Measurements from ENCODE around the gene CHID1.

The CHID1 gene

DNA sequence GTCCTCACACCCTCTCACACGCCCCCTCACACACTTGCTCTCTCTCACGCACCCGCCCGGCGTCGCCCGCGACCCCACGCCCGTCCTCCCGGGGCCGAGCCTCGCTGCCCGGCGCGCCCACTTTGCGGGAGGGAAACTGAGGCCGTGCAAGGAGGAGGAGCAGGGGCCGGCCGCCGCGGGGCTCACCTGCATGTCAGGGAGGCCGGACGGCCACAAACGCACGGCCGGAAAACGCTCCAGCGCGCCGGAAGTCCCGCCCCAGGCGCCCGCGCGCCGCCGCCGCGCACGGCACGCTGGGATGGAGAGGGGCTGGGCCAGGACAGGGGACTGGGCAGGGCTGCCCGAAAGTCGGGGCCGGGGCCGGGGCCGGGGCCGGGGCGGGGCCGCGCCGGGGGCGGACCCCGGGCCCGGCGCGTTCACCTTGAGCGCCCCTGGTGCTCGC is at the start of gene CHID1:
Gene CHID1 (minus strand): TSS at position 222 of the 442 bp plus-strand sequence. CDS start 5,994 bp downstream, outside the sequence.
- DNase-seq, result peak; percentile 95

DNA sequence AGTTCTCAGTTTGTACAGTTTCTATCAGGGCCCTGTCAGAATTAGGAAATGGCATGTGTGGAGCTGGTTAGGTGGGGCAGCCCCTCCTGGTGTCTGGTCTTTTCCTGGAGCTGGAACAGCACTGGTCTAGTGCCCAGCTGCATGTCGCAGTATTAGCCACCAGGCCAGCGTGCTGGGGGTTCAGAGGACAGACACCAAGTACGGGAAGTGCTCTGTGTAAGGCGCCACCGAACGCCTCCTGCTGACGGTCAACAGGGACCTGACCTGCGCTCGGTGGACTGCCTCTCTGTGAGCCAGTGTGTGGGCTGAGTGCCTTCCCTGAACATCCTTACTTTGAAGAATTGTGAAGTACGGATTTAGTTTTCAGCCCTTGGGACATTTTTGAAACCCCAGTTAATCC is 49.0 kb upstream of the CHID1 start:
- no peak for DNase-seq

DNA sequence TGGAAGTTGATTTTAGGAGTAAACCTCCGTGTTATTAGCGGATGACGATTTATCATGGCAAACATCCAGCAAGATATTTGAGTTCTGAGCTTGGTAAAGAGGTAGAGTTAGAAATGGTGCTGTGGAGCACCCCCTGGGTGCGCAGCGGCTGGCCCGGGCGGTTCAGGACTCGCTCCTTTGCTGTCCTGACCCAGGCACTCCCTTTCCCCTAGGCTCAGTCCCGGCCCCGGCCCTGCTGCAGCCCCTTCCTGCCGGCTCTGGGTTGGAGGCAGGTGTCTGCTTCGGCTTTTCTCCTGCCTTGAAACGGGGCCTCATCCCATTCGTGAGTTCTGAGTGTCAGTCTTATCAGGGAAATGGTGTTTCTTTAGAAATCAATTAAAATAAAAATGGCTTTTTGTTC is 48.4 kb upstream of the CHID1 start:
- DNase-seq, result no peak

DNA sequence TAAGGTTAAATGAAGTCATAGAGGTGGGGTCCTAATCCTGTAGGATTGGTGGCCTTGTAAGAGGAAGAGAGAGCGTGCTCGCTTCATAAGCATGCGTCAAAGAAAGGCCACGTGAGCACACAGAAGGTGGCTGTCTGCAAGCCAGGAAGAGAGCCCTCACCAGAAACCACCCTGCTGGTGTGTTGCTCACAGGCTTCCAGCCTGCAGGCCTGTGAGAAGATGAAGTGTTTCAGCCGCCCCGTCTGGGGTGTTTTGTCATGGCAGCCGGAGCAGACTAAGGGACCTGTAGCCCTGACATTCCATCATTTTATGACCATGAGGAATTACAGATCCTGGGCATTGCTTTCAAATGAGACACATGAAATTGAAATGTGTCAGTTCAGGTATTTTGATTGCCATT is 47.5 kb upstream of the CHID1 start:
- DNase-seq, result no peak

DNA sequence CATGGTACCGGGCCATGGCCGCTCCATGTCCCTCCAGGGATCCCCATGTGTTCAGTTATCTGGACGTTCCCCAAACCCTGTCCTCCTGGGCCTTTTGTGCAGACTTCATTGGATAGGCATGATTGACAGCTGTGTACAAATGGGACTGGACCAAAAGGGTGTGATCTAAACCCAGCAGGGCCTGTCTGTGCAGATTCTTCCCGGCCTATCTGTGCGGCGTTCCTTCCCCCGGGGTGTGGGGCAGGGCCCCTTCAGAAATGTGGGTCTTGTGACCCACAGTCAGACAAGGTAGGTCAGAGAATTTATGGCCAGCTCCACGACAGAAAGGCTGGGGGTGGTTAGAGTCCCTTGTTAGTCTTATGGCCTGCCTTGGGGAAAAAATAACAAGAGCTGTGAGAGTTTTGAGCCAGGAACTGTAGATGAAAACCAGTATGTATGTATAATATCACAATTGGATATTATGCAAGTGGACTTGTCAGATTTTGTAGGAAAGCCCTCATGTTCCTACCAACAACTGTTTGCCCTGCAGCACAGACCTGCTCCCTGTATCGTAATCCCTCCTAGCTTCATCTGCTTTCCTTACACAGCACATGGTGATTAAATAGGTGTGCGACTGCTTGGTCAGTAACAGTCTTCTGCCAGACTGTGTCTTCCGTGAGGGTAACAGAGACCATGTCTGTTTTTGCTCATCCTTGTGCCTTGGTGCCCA is 46.8 kb upstream of the CHID1 start:
- no peak for DNase-seq

DNA sequence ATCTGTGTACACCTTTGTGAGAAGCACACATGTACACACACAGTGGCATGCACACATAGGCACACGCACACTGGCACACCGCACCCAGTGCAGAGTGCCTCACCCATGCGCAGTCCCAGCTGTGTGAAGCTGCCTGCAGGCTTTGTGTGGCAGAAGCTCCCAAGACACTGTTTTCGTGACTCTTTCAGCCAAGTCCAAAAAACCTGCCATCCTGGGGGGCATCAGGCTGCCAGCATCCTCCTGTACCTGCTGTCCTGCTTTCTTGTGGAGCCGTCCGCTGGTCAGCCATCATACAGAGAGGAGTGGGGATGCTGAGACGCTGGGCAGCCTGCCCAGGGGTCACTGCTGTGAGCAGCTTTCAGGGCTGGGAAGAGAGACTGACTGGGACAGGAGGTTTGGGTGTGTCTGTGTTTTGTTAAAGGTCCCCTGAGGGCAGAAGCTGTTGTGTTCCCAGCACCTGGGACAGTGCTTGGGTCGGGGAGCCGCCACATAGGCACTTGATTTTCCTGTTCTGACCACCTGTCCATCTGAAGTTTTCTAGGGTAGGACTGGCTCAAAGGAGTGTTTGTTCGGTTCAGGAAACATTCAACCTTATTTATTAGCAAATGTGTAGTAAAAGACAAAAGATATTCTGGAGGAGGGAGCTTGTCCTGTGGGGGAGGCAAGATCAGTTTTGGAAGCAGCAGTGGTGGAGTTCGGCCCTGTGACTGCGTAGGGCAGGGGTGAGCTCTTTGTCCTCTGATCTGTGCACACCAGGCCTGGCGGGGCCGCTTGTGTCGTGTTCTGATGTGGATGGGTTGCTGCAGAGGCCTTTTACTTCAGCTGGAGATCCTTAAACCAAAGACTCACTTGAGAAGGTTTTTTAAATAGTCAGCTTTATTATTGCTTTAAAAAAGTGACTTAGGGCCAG is 44.8 kb upstream of the CHID1 start:
- DNase-seq, result no peak

DNA sequence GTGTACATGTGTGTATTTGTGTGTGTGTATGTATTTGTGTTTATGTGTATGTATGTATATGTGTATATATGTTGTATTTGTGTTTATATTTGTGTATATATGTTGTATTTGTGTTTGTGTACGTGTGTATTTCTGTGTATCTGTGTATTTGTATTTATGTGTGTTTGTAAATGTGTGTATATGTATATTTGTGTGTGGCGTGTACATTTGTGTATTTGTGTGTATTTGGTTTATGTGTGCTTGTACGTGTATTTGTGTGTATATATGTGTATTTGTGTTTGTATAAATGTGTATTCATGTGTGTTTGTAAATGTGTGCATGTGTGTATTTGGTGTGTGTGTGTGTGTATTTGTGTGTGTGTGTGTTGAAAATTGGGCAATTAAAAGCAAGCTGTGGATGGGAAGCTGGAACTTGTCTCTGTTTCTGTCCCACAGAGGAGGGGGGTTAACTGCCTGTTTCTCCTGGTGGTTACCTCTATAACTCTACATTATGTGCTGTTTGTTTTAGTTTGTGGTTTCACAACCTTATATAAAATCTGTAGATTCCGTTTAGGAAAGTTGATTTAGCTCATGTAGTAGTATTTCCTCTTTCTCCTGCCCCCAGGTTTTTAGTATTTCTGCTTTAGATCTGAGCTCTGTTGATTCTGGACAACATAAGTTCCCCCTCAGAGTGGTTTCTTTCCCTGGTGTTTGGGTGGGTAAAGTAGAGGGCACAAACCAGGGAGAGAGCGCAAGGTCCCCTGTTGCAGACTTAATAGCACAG is 44.0 kb upstream of the CHID1 start:
- no peak for DNase-seq

DNA sequence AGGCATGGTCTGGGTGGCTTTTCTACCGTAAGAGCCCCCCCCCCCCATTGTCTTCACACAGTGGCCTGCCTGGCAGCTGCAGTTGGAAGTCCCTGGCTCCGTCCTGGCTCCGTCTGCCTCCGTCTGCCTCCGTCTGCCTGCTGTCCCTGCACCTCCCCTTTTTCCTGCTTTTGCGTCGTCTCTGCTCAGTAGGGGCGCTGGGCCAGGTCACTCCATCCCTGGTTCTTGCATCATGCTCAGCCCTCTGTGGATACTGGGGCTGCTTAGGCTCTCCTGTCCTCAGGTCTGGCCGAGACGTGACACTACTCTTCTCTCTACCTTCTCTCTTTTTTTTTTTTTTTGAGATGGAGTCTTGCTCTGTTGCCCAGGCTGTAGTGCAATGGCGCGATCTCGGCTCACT is 42.9 kb upstream of the CHID1 start:
- DNase-seq, result no peak

DNA sequence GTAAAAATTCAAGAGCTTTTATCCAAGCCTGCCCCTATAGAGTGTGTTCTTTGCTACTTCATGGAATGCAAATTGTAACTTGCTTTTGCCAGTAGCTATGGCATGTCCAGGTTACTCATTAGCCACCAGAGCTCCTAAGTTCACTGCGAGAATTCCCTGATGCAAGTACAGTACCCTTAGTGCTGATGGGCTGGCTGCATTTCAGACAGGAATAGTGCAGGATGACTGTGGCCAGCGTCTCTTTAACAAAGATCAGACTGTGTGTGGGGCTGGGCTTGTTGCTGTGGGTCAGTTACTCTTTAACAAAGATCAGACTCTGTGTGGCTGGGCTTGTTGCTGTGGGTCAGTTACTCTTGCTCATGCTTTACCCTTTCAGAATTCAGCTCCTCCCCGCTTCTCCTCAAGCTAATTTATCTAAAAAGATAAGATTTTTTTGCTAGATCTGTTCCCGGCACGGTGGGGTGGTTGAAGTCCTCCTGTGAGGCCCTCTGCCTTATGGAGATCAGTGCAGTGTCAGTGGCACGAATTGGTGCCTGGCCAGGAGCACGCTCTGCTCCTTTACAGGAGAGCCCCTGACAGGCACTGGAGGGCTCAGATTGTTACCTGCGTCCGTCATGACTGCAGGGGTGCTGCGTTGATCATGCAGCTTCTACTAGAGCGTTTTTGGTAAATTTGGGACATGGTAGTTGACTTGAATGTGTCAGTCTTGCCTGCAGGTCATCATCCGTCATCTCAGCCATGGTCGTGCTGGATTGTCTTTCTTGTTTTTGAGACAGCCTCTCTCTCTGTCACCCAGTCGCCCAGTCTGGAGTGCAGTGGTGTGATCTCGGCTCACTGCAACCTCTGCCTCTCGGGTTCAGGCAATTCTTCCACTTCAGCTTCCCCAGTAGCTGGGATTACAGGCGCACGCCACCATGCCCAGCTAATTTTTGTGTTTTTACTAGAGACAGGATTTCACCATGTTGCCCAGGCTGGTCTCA is 42.1 kb upstream of the CHID1 start:
- DNase-seq, result no peak

DNA sequence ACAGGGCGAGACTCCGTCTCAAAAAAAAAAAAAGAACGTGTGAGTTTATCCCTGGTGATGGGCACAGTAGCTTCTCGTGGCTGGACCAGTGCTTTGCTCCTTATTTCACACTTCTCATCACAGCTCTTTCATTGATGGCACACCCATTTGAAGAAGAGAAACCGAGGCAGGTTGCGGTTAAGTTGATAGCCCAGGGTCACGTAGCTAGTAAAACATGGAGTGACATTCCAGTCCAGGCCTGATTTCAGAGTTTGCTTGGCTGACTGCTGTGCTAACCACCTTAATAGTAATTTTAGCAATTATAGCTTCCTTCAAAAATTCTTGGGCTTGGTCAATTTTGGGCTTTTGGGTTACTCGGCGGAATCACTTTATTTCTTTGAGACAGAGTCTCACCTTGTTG is 40.9 kb upstream of the CHID1 start:
- no peak for DNase-seq

DNA sequence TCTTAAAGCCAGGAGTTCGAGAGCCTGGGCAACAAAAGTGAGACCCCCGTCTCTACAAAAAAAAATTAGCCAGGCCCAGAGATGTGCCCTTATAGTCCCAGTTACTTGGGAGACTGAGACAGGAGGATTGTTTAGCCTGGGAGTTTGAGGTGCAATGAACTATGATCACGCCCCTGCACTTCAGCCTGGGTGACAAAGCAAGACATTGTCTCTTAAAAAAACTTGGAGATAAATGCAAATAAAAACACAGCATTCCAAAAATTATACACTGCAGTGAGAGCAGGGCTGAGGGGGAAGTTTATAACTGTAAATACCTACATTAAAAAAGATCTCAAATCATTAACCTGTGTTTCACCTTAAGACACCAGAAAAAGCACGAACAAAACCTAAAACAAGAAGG is 37.1 kb upstream of the CHID1 start:
- DNase-seq, result no peak

DNA sequence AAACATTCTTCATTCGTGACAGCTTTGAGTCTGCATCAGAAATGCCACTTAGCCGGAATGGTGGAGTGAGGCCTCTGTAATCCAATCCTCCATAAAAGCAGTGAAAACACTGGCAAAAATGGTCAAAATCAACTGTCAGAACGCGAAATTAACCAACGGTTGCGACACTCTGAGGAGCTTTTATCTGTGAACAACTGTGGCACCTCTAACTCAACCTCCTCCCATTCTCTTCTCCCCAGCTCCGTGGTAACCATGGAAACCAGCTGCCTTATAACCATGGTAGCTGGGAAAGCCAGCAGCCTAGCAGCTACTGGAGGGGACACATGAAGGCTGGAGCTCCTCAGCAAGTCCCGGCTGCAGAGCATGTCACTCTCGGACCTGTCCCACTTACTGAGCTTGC is 35.4 kb upstream of the CHID1 start:
- no peak for DNase-seq

DNA sequence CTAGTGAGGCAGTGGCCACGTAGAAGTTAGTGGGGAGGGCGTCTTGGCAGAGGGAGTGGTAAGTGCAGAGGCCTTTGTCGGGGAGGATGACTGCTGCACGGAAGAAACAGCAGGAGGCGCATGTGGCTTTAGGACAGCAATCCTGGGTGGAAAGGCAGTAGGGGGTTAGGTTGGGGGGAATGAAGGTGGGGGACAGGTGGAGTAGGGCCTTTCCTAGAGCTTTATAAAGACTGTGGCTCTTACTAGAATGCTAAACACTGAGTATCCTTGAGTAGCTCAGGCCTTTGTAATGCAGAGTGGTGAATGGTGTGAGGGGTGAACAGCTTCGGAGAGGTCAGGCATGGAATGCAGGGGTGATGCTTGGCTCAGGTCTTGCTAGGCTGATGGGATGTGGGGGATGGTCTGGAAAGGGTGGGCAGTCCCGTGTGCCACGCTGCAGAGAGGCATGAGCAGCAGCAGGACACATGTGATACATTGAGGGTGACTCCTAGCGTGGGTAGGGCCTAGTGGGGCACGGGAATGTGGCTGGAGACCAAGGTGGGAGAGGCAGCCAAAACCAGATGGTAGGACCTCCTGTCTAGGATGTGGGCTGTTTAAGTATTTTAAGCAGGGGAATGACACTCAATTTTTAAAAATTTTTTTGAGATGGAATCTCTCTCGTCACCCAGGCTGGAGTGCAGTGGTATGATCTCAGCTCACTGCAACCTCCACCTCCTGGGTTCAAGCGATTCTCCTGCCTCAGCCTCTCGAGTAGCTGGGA is 34.3 kb upstream of the CHID1 start:
- no peak for DNase-seq

DNA sequence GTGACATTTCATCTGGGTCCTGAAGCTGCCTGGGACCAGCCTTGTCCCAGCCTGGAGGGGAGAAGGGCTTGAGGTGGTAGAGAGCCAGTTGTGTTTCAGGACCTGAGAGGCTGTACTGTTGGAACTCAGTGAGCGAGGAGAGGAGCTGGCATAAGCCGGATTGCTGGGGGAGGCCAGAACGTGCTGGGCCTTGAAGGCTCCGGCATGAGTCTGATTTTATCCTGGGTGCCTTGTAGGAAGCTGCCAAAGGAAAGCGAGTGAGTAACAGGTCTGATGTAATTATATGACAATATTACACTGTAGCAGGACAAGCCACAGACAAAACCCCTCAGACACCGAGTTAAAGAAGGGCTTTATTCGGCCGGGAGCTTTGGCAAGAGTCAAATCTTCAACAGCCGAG is 32.2 kb upstream of the CHID1 start:
- no peak for DNase-seq

DNA sequence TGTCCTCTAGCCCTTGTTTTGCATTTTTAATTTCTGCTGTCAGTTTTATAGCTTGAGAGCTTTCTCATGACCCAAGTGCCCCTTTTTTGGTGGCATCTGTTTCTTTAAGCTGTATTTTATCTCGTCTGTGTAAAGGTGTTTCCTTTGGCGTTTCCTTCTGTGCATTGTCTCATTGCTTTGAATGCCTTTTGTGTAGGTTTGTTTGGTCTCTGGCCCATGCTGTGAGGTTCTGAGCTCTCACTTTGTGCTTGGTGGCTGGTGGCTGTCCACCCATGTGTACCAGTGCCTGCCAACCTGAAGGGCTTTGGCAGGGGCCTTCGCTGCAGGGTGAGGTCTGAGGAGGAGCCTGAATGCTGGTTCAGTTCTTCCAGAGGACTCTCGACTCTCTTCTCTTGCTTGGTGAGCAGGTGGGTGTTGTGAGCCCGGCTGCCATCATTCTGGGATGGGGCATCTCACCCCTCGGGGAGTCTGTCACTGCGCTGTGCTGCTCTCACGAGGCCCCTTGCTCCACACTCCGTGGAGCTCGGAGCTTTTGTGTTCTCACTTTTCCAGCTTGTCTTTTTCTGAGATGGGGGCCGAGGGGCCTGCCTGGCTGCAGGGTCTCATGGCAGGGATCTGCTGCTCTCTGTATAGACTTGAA is 30.0 kb upstream of the CHID1 start:
- no peak for DNase-seq

DNA sequence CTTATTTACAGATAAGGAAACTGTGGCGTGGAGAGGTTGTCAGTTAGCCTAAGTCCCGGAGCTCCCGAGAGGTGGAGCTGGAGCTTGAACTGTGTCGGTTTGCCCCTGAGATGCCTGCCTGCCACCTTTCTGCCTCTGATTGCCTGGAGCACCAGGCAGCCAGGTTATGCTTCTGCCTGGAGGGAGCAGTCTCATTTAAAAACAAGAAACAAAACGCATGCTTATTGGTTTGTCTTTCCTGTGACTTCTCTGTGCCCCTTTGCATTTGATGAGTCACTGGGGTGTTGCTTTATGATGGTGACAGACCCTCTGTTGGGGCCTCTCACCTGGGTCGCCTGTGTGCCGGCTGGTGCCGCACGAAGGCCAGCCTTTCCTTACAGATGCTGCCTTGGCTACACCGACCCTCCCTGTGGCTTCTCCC is 27.2 kb upstream of the CHID1 start:
- DNase-seq, result no peak

DNA sequence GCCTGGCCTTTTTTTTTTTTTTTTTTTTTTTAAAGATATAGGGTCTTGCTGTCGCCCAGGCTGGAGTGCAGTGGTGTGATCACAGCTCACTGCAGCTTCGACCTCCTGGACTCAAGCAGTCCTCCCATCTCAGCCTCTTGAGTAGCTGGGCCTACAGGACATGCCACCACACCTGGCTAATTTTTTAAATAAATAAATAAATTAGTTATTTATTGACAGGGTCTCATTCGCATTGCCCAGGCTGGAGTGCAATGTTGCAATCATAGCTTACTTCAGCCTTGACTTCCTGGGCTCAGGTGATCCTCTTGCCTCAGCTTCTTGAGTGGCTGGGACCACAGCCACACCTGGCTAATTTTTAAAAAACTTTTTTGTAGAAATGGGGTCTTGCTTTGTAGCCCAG is 25.6 kb upstream of the CHID1 start:
- no peak for DNase-seq

DNA sequence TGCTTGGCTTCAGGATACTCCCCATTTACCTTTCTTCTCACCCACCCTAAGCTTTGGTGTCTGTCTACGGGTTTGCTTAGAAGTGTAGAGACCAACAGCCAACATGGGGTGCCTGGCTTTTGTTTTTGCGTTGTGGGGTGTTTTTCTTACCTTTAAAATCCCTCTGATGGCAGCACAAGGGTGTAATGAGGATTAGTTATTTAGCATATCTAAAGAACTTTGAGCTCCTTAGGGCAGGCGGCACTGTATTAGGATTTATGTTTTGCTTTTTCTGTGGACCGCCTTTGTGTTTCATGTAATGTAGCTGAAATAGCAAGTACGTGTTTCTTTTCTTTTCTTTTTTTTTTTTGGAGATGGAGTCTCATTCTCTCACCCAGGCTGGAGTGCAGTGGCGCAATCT is 23.9 kb upstream of the CHID1 start:
- no peak for DNase-seq

DNA sequence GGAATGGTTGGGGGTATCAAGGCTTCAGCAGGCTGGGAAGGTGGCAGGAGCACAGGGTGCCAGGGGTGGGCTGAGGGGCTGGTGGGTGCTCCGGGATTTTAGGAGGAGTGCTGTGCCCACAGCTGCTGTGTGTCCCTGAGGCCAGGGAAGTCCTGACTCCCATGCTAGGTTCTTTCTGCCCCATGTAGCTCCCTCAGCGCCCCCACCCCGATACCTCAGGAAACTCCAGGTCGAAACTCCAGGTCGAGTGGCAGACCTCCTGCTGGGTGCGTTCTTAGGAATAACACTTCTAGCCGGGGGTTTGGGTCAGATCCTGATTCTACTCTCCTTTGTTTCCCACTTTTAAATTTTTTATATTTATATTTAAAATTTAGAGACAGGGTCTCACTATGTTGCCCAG is 23.3 kb upstream of the CHID1 start:
- no peak for DNase-seq

DNA sequence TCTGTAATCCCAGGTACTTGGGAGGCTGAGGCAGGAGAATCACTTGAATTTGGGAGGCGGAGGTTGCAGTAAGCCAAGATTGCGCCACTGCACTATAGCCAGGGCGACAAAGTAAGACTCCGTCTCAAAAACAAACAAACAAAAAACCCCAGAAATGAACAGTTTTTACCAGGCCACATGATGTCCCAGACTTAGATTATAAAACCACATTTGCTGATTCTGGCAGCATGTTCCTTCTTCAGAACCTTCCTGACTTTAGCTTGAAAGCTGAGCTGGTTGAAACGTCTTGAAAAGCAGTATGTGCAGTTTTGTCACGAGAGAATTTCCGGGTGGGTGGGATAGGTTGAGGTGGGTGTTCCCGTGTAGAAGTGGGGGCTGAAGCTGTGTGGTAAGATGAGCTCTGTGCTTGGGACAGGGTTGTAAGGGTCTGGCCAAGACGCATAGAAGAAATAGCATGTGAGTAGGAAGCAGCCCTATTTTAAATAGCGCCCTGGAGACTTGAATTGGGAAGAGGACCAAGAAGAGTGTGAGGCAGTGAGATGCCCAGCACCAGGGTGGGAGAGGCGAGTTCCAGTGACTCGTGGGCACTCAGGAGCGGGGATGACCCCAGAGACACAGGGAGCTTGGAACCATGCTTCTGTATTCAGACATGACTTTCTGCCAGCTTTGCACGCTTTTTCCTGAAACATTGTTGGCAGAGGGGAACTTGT is 22.7 kb upstream of the CHID1 start:
- no peak for DNase-seq

Measured in activated CD8-positive, alpha-beta memory T cell treated with anti-CD3 and anti-CD28 coated beads, Interleukin-2, amount 50 U/mL, for 48 hours (primary cell).